ENCODE measurements around the gene ZNF69.

Gene ZNF69

GRCh38 chr19:11882606-11883005 is 5.0 kb upstream of the ZNF69 start:
- no peak for TF ChIP-seq FOXP2 (optimal IDR thresholded peaks at IDR 0.05; ENCODE audit: borderline replicate concordance, extremely low read depth, extremely low read length, insufficient read depth)
- no peak for TF ChIP-seq REST (IDR thresholded peaks at IDR 0.05; ENCODE audit: insufficient read depth in 1 of 2, low read depth in 2 of 2, low read length in 2 of 2)
- TF ChIP-seq TAF1 (IDR thresholded peaks at IDR 0.05; ENCODE audit: borderline replicate concordance, insufficient read depth, low read length): no peak
- no peak for TF ChIP-seq SIN3A (IDR thresholded peaks at IDR 0.05; ENCODE audit: borderline replicate concordance, insufficient read depth, low read length)
- no peak for TF ChIP-seq POLR2AphosphoS5 (IDR thresholded peaks at IDR 0.05; ENCODE audit: low read depth, low read length)

GRCh38 chr19:11887234-11887610 is 360 bp upstream of the ZNF69 start:
- no peak for TF ChIP-seq POLR2AphosphoS5 (IDR thresholded peaks at IDR 0.05; ENCODE audit: low read depth, low read length)
- TF ChIP-seq TAF1 (IDR thresholded peaks at IDR 0.05; ENCODE audit: borderline replicate concordance, insufficient read depth, low read length): no peak
- TF ChIP-seq SIN3A (IDR thresholded peaks at IDR 0.05; ENCODE audit: borderline replicate concordance, insufficient read depth, low read length): no peak
- TF ChIP-seq FOXP2 (optimal IDR thresholded peaks at IDR 0.05; ENCODE audit: borderline replicate concordance, extremely low read depth, extremely low read length, insufficient read depth): no peak
- TF ChIP-seq REST (IDR thresholded peaks at IDR 0.05; ENCODE audit: insufficient read depth in 1 of 2, low read depth in 2 of 2, low read length in 2 of 2): no peak

GRCh38 chr19:11890634-11891033 is 3.1 kb downstream of the ZNF69 start:
- TF ChIP-seq SIN3A (IDR thresholded peaks at IDR 0.05; ENCODE audit: borderline replicate concordance, insufficient read depth, low read length) (no peak), TAF1 (IDR thresholded peaks at IDR 0.05; ENCODE audit: borderline replicate concordance, insufficient read depth, low read length) (no peak), POLR2AphosphoS5 (IDR thresholded peaks at IDR 0.05; ENCODE audit: low read depth, low read length) (no peak), FOXP2 (optimal IDR thresholded peaks at IDR 0.05; ENCODE audit: borderline replicate concordance, extremely low read depth, extremely low read length, insufficient read depth) (no peak), REST (IDR thresholded peaks at IDR 0.05; ENCODE audit: insufficient read depth in 1 of 2, low read depth in 2 of 2, low read length in 2 of 2) (no peak)

GRCh38 chr19:11894851-11895250 is 7.3 kb downstream of the ZNF69 start:
- TF ChIP-seq SIN3A (IDR thresholded peaks at IDR 0.05; ENCODE audit: borderline replicate concordance, insufficient read depth, low read length) (no peak), REST (IDR thresholded peaks at IDR 0.05; ENCODE audit: insufficient read depth in 1 of 2, low read depth in 2 of 2, low read length in 2 of 2) (no peak), TAF1 (IDR thresholded peaks at IDR 0.05; ENCODE audit: borderline replicate concordance, insufficient read depth, low read length) (no peak), FOXP2 (optimal IDR thresholded peaks at IDR 0.05; ENCODE audit: borderline replicate concordance, extremely low read depth, extremely low read length, insufficient read depth) (no peak), POLR2AphosphoS5 (IDR thresholded peaks at IDR 0.05; ENCODE audit: low read depth, low read length) (no peak)

- TF ChIP-seq POLR2AphosphoS5 (IDR thresholded peaks at IDR 0.05; ENCODE audit: low read depth, low read length) (no peak), REST (IDR thresholded peaks at IDR 0.05; ENCODE audit: insufficient read depth in 1 of 2, low read depth in 2 of 2, low read length in 2 of 2) (no peak), TAF1 (IDR thresholded peaks at IDR 0.05; ENCODE audit: borderline replicate concordance, insufficient read depth, low read length) (no peak), FOXP2 (optimal IDR thresholded peaks at IDR 0.05; ENCODE audit: borderline replicate concordance, extremely low read depth, extremely low read length, insufficient read depth) (no peak), SIN3A (IDR thresholded peaks at IDR 0.05; ENCODE audit: borderline replicate concordance, insufficient read depth, low read length) (no peak)
Observed at GRCh38 chr19:11902228-11902627, 14.6 kb downstream of the ZNF69 start.
